Skeletal muscle satellite cell (primary cell): ENCODE results near the gene TXK.

ENCODE experiments used
- H3K27me3 ChIP-seq: 2 replicates; pipeline ENCODE4 v1.7.0; 2013; ENCODE audit warnings: low read length; ENCODE audit not compliant: control insufficient read depth, insufficient read depth
- H3K36me3 ChIP-seq: 2 replicates; pipeline ENCODE4 v1.7.0; 2013; ENCODE audit warnings: mild to moderate bottlenecking, control low read depth, low read length; ENCODE audit not compliant: insufficient read depth
- H3K4me1 ChIP-seq: 2 replicates; pipeline ENCODE4 v1.7.0; 2013; ENCODE audit warnings: low read length; ENCODE audit not compliant: control insufficient read depth, insufficient read depth
- H3K4me2 ChIP-seq: 2 replicates; pipeline ENCODE4 v1.7.0; 2013; ENCODE audit warnings: mild to moderate bottlenecking, low read length
- H3K4me3 ChIP-seq: 2 replicates; pipeline ENCODE4 v1.7.0; 2013; ENCODE audit warnings: low read length
- H3K9ac ChIP-seq: 2 replicates; pipeline ENCODE4 v1.7.0; 2013; ENCODE audit warnings: mild to moderate bottlenecking, low read depth, low read length, moderate library complexity
- H3K9me3 ChIP-seq: replicated peaks from 2 replicates; pipeline ENCODE4 v1.7.0; 2013; ENCODE audit warnings: mild to moderate bottlenecking, control low read depth, low read length

TXK gene

GRCh38 chr4:48118081-48118480 lies 16.0 kb downstream of the TXK start:
- Histone ChIP-seq H3K4me1 (no peaks in the 10 kb centered on the region), H3K4me2 (no peak overlapping the region), H3K27me3 (no peaks in the 10 kb centered on the region), H3K9me3 (no peaks in the 10 kb centered on the region), H3K36me3 (no peaks in the 10 kb centered on the region), H3K4me3 (no peak overlapping the region), H3K9ac (no peak overlapping the region)

DNA sequence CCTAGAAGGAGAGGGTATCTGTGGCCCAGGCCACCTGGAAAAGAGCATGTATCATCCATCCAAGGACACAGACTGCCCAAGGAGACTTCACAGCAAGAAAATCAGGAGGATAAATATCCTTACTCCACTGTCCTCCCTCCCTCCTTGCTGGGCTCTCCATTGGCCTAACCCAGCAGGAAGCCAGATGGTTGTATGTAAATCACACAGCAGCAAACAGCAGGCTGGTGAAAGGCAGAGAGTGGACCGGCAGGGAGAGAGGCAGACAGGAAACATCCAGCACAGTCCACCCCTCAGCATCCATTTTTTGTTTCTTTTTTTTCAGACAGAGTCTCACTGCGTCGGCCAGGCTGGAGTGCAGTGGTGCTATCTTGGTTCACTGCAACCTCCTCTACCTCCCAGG lies 17.5 kb downstream of the TXK start:
- H3K4me2 ChIP-seq = no peak overlapping the region
- no peak overlapping the region for H3K4me3 ChIP-seq
- H3K4me1 ChIP-seq = peaks cover 4% of the 10 kb centered on the region
- no peaks in the 10 kb centered on the region for H3K36me3 ChIP-seq
- H3K9me3 ChIP-seq = no peaks in the 10 kb centered on the region
- H3K9ac ChIP-seq = no peak overlapping the region
- H3K27me3 ChIP-seq = no peaks in the 10 kb centered on the region

GRCh38 chr4:48114412-48114811 lies 19.6 kb downstream of the TXK start:
- Histone ChIP-seq H3K9ac (no peak overlapping the region), H3K9me3 (no peaks in the 10 kb centered on the region), H3K4me1 (peaks cover 4% of the 10 kb centered on the region), H3K36me3 (no peaks in the 10 kb centered on the region), H3K4me2 (no peak overlapping the region), H3K27me3 (no peaks in the 10 kb centered on the region), H3K4me3 (no peak overlapping the region)

DNA sequence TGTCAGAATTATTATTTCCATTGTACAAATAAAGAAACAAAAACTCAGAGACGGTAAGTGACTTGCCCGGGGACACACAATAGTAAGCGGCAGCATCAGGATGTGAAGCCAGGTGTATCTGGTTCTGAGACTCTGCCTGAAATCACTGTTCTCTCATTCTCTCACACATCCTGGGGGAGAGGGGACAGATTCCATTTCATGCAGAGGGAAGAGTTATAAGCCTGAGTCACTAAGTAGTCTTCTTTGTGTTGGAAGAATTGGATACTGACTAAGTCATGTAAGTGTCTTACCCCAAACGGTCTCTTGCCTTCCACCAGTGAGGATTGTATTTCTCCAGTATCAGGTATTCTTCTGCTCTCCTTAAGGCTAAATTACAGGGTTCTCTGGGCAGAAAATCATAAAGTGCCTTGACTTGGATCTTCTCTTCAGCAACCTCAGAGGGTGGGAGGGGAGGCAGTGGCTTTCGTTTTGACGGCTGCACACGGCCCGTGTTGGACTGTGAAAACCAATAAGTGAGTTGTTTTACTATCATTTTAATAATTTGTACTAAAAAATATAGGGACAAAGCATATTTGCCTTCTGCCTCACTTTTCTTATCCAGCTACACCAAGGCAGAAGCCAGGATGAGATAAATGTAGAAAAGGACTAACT lies 21.9 kb downstream of the TXK start:
- no peaks in the 10 kb centered on the region for H3K36me3 ChIP-seq
- H3K9me3 ChIP-seq = no peaks in the 10 kb centered on the region
- H3K27me3 ChIP-seq = no peaks in the 10 kb centered on the region
- peaks cover 4% of the 10 kb centered on the region for H3K4me1 ChIP-seq
- peak overlapping the region; percentile 76 for H3K4me2 ChIP-seq
- H3K4me3 ChIP-seq = peak overlapping the region; percentile 54
- H3K9ac ChIP-seq = no peak overlapping the region

- Histone ChIP-seq H3K4me1 (peaks cover 4% of the 10 kb centered on the region), H3K27me3 (no peaks in the 10 kb centered on the region), H3K9me3 (no peaks in the 10 kb centered on the region), H3K36me3 (no peaks in the 10 kb centered on the region), H3K9ac (no peak overlapping the region), H3K4me2 (no peak overlapping the region), H3K4me3 (no peak overlapping the region)
Observed at GRCh38 chr4:48110452-48110978, 23.5 kb downstream of the TXK start.

GRCh38 chr4:48109413-48110263 lies 24.4 kb downstream of the TXK start:
- Histone ChIP-seq H3K36me3 (no peaks in the 10 kb centered on the region), H3K4me2 (no peak overlapping the region), H3K9ac (no peak overlapping the region), H3K4me3 (no peak overlapping the region), H3K9me3 (no peaks in the 10 kb centered on the region), H3K4me1 (peaks cover 4% of the 10 kb centered on the region), H3K27me3 (no peaks in the 10 kb centered on the region)

DNA sequence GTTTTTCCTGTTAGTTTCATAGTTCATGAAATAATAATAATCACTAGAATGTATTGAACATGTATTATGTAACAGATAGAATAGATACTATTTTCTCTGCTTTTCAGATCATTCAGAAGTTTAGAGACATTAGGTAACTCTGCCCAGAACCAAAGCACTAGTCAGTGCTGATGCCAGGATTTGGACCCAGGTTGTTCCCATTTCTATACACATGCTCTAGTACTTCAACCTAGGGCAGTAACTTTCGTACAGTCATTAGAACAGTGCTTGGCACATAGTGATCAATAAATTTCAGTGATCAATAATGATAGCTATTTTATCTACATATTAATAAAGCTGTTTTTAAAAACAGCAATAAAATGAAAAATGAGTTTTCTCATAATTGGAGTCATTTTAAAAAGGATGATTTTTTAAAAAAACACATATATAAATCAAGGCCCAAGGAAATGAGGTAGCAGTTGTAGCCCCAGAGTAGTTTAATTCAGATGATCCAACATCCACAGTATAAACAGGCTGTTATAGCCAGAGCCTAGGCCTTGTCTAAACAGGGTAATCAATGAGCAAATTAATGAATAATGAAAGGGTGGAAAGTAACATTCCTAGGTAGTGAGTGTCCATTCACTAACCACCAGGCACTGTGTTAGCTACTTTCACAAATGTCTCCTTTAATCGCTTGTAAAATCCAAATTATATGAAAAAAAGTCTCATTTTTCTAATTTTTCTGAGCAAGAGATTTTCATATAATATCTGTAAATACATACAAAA lies 25.6 kb downstream of the TXK start:
- Histone ChIP-seq H3K4me1 (peaks cover 4% of the 10 kb centered on the region), H3K27me3 (no peaks in the 10 kb centered on the region), H3K4me3 (no peak overlapping the region), H3K9me3 (no peaks in the 10 kb centered on the region), H3K4me2 (no peak overlapping the region), H3K36me3 (no peaks in the 10 kb centered on the region), H3K9ac (no peak overlapping the region)

DNA sequence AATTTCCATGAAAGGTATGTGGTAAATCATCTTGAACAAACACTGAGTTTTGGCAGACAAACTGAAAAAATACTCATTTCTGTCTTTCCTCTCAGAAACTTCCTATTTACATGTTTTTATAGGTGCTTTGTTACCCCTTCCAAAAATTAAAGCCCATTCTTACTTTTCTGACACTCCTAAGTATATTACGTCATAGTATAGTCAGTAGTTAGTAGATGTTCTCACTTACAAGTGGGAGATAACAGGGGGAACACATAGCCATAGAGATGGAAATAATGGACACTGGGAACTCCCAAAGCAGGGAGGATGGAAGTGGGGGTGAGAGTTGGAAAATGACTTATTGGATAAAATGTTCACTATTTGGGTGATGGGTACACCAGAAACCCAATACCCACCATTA lies 28.8 kb downstream of the TXK start:
- H3K9me3 ChIP-seq = no peaks in the 10 kb centered on the region
- no peak overlapping the region for H3K4me2 ChIP-seq
- no peaks in the 10 kb centered on the region for H3K27me3 ChIP-seq
- no peaks in the 10 kb centered on the region for H3K4me1 ChIP-seq
- no peak overlapping the region for H3K9ac ChIP-seq
- no peak overlapping the region for H3K4me3 ChIP-seq
- H3K36me3 ChIP-seq = no peaks in the 10 kb centered on the region

GRCh38 chr4:48103483-48104139 lies 30.4 kb downstream of the TXK start:
- H3K4me1 ChIP-seq = no peaks in the 10 kb centered on the region
- no peaks in the 10 kb centered on the region for H3K9me3 ChIP-seq
- H3K27me3 ChIP-seq = no peaks in the 10 kb centered on the region
- no peak overlapping the region for H3K4me3 ChIP-seq
- no peak overlapping the region for H3K9ac ChIP-seq
- H3K36me3 ChIP-seq = no peaks in the 10 kb centered on the region
- no peak overlapping the region for H3K4me2 ChIP-seq

GRCh38 chr4:48102303-48102702 lies 31.7 kb downstream of the TXK start:
- H3K9ac ChIP-seq = no peak overlapping the region
- H3K4me2 ChIP-seq = no peak overlapping the region
- H3K4me1 ChIP-seq = no peaks in the 10 kb centered on the region
- H3K4me3 ChIP-seq = no peak overlapping the region
- no peaks in the 10 kb centered on the region for H3K36me3 ChIP-seq
- H3K9me3 ChIP-seq = no peaks in the 10 kb centered on the region
- no peaks in the 10 kb centered on the region for H3K27me3 ChIP-seq

DNA sequence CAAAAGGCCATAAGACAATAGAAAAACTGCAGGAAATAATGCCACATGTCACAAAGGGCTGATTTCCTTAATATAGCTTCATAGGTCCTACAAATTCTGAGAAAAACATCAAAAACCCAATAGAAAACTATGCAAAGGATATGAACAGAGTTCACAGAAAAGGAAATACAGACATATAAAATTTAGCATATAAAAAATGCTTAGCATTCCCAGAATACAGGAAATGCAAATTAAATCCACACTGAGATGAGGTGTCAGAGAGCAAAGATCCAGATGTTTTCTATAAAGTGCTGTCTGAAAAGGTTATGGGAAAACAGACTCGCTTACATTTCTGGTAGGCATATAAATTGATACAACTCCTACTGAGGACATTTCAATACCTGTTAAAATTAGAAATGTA lies 33.8 kb downstream of the TXK start:
- Histone ChIP-seq H3K9ac (no peak overlapping the region), H3K4me2 (no peak overlapping the region), H3K4me3 (no peak overlapping the region), H3K27me3 (no peaks in the 10 kb centered on the region), H3K36me3 (no peaks in the 10 kb centered on the region), H3K9me3 (no peaks in the 10 kb centered on the region), H3K4me1 (no peaks in the 10 kb centered on the region)
